Measurements from ENCODE around the gene LCP2.

The LCP2 gene
- 151 to 431 (median 341) reads per million in 4 experiments for total RNA-seq

DNA sequence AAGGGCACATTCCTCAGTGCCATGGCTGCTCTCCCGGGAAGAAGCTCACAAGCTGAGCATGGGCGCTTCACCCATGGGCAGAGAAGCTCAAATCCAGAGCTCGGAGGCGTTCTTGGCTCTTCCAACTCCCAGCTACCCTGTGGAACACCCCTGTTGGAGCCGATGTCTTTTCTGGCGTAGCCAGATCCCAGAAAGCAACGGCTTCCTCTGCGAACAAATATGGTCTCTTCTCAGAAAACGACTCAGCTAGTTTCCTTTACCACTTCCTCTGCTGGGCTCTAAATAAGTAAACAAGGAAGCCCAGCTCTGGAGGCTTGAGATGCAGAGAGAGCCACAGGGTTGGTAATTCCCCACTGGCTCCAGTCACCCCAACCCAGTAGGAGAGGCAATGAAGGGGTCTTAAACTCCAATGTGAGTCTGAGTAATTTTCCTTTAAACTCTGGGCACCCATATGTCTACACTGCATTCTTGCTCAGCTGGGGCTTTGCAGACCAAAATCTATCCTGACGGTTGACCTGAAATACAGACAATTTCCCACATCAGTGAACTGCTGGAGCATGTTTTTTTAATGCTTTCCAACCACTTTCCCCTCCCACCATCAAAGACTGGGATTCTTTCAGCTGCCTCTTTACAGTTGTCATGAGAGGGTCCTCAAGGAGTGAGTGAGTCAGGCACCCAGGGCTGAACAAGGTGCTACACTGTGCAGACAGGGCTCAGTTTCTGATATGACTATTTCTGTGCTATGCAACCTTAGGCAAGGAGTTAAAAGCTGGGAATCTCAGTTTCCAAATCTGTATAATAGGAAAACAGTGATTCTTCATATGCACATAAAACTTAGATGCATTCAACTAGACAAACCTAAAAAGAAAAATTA is at the start of gene LCP2:
TSS of gene LCP2 (minus strand) at position 189 of the 874 bp plus-strand sequence. CDS start at position 23, 166 bp downstream.
- no peak for DNase-seq

DNA sequence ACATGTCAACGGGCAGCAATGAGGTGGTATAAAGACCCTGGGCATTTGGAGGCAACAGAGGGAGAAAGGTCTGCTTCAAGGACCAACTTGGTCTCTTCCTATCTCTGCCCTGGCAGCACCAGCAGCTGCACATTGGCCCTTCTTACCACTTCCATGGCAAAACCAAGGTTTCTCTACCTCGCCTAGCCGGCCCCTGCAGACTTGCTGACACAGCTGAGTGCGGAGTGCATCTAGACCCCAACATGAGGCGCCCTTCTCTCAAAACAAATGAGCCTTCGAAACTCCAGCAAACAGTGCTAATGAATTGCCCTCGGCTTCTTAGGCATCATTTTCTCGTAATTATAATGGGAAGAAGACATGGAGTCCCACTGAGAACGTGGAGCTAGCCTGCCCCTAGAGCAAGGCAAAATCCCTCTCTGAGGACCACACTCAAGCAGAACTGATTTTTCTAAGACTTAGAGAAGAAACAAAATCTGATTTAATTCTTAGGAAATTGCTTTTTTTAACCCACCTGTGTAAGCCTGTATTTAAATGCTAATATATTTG is 49.5 kb upstream of the LCP2 start:
- no peak for DNase-seq

DNA sequence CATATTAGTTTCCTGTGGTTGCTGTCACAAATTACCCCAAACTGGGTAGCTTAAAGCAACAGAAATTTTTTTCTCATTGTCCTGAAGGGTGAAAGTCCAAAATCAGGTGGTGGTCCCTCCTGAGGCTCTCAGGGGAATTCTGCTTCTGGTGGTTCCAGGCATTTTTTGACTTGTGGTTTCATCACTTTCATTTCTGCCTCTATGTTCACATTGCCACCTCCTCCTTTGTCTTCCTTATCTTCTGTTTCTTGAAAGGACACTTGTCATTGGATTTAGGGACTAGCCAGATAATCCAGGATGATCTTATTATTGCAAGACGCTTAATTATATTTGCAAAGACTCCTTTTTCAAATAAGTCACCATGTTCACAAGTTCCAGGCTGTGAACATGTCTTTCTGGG is 48.4 kb upstream of the LCP2 start:
- DNase-seq, result no peak

DNA sequence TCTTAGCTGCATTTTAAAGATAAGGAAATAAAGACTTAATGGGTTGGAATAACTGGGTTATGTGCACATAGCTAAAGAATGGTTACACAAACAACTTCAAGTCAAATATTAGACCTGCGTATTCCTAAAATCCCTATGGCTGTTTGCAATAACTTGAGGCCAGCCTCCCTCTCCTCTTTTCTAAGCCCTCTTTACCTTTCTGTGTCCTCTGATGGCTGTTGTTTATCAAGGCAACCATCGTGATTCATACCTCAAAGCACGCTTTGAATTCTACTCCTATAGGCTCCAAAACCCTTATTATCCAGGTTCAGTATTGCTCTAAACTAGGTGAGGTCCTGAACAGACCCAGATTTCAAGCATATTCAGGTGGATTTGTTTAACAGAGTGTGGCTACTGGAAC is 45.6 kb upstream of the LCP2 start:
- DNase-seq, result no peak

DNA sequence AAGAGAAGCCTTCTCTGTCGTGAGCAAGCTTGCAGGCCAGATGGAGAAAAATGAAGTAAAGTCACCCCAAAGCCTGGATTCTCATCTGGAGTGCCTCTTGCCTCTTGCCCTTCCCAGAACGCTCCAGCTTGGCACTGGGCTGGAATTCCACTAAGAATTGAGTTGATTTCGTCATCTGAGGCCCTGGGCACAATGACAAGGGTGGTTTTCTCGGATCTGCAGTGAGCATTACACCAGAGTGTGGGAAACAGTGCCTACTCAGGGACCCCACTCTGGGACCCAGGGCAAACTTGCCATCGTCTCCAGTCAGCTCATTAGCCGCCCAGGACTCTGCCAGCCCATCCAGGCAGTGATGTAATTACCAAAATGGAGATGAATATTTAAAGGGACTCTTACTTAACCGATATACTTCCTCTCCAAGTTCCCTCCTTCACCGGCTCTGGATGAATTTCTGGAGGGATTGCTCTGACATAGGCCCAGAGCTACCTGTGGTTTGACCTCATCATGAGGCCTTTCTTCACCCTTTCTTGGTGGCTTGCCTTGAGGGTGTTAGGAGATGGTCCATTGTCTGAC is 44.7 kb upstream of the LCP2 start:
- DNase-seq, result no peak

DNA sequence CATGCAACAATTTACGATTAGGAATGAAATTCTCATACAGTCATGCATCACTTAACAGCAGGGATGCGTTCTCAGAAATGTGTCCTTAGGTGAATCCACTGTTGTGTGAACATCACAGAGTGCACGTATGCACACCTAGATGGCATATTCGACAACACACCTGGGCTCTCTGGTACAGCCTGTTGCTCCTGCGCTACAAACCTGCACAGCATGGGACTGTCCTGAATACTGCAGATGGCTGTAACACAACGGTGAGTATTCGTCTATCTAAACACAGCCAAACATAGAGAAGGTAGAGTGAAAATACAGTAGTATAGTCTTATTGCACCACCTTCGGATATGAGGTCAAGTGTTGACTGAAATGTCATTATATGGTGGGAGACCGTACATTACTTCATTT is 44.0 kb upstream of the LCP2 start:
- DNase-seq, result no peak

- DNase-seq, result no peak
Observed at GRCh38 chr5:170339780-170340167, 42.2 kb upstream of the LCP2 start.

GRCh38 chr5:170338933-170339779 is 41.6 kb upstream of the LCP2 start:
- peak; percentile 35 for DNase-seq

DNA sequence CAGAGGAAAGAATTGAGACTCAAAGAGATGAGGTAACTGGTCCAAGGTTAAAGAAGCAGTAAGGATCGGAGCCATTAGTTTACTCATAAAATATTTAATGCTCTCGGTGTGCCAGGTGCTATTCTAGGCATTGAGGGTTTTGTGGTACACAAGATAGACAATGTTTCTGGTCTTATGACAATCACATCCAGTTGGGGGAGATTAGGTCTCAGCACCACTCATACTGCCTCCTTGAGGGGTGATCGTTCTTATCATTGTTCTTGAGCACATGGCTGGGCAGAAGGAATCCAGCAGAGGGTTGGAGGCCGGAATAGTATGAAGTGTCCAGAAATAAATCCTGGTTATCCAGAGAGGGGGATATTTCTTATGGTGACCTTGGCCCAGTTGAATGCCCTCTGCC is 40.7 kb upstream of the LCP2 start:
- no peak for DNase-seq

GRCh38 chr5:170337045-170337733 is 39.6 kb upstream of the LCP2 start:
- no peak for DNase-seq

GRCh38 chr5:170336065-170336464 is 38.5 kb upstream of the LCP2 start:
- DNase-seq, result no peak

DNA sequence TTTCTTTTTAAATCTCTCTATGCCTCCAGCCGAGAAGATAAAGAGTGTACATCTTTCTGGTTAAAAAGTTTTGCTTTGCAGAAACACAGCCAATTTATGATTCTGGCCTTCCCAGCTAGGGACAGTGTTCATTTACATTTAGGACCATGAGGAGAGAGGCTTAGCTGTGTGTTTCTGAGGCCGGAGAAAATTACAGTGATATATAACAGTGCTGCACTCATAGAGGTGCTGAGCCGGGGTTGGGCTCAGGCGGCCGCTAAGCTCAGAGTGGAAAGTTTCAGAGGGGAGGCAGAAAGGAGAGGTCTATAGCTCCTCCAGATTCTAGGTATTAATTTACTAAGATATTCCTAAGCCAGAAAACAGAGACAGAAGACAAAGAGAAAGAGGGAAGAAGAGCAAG is 37.0 kb upstream of the LCP2 start:
- no peak for DNase-seq

- DNase-seq, result no peak
Observed at GRCh38 chr5:170333161-170333910, 35.8 kb upstream of the LCP2 start.

- DNase-seq, result no peak
Observed at GRCh38 chr5:170332058-170332457, 34.5 kb upstream of the LCP2 start.

DNA sequence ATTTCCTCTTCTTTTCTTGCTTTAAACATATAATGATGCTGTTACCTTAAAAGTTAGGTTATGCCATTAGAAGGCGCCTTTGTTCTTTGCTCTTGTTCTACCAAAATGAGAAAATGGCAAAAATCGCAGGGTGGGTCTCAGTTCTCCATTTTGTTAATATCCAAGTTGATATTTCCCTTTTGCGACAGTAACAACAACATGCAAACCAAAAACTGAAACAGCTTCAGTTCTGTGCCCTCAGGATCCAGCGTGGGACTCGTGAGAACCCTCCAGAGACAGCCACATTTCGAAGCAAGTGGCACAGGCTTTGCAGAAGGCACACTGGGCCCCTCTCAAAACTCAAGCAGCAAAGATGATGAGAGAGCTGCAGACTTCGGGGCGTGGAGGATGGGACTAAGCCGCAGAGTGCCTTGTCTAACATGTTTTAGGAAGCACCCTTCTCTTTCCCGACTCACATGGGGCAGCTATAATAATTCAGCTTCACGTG is 33.0 kb upstream of the LCP2 start:
- no peak for DNase-seq

GRCh38 chr5:170329524-170329923 is 31.9 kb upstream of the LCP2 start:
- no peak for DNase-seq

- no peak for DNase-seq
Observed at GRCh38 chr5:170327829-170328228, 30.3 kb upstream of the LCP2 start.

DNA sequence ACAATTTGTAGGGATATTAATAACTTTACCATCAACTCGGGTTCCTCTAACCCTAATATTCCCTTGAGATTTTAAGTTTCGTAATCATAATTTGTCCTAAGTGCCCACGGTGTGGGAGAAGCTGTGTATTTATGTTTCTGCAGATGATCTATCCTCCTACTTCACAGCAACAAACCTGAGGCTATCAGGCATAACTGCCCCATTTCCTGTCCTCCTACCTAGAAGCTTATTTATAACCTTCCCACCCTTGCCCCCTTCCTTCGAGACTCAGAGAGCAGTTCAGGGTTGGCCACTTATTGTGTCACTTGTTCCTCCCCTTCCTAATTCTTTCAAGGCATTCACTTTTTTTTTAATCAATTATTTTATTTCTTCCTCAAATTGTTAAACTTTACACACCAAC is 29.6 kb upstream of the LCP2 start:
- DNase-seq, result no peak

DNA sequence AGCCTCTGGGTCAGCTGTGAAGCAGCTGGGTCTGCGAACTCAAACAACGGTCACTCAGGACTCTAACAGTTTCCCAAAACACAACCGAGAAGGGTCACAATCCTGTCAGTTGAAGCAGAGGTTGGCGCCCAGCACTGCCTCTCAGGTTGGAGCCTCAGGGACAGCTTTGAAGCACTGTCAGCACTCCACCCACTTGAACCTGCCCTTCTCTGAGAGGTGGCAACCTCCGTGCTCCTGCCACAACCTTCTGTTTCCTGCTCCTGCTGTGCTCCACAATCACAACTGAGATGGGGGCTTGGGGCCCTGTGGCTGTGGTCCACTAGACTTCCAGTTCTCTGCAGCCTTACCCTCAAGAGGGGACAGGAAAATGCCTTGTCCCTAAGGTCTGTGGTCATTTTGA is 21.7 kb upstream of the LCP2 start:
- no peak for DNase-seq

- no peak for DNase-seq
Observed at GRCh38 chr5:170317499-170317898, 19.9 kb upstream of the LCP2 start.

- DNase-seq, result no peak
Observed at GRCh38 chr5:170316937-170317336, 19.4 kb upstream of the LCP2 start.

DNA sequence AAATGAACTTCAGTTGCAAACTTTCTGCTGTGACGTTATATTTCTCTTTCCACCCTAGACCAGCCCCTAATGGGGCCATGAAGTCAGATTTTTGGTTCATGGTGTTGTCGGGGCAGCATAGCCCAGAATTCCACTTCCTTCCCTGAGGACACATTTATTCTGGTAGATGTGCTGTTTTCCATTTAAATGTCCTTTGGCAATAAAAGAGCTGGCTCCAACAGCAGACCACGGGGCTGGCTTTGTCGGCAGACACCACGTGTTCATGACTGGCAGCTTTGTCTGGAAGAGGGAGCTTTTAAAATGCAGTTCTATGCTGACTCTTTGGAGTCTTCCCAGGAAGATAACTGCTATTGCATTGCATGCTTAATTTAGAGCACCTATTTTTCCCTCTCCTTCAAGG is 17.6 kb upstream of the LCP2 start:
- DNase-seq, result no peak

All from effector CD8-positive, alpha-beta T cell (primary cell).